22Rv1 (cell line): Measurements from ENCODE around the gene CARNS1.

ENCODE experiments used
- ZFX ChIP-seq: fragments of 450-650 bp; IDR thresholded peaks from 2 replicates; pipeline ENCODE4 v1.6.1; 2017; ENCODE audit warnings: antibody characterized with exemption, borderline replicate concordance
- TF ChIP-seq, protein P1 (sequence below): fragments of 450-650 bp; IDR thresholded peaks from 2 replicates; pipeline ENCODE4 v1.5.1; 2017; ENCODE audit warnings: mild to moderate bottlenecking

DNA sequence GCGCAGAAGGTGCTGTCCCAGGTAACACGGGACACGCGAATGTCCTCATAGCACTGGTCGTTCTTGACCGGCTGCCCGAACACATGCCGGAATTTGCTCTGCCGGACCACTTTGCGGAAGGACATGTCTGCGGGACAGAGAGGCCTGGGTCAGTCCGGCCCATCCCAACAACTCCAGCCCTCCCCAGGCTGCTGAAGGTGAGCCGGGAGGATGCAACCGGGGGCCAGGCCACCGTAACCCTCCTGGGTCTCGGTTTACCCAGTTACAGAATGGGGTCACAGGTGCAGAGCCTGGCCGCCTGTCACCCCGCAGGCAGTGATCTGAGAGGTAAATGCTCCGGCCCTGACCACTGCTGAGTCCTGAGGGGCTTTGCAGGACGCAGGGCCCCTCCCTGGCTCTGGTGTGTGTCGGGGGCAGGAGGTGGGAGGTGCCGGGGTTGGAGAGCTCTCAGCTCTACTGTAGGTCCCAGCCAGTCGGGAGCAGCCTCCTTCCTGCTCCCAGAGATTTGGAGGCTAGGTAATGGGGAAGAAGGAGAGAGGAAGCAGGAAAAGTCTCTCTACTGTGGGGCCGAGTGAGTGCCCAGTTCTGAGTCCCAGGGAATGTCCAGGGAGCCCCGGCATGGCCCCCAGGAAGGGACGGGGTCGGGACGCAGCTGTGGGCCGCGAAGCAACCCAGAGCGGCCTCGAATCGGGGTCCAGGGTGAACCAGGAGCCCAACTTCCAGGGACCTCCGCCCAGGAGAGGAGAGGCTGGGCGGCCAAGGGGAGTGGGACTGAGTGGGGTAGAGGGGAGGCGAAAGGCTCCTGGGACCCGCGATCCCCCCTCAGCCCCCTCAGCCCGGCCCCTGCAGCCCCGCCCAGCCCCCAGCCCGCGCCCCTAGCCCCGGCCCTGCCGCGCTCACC is 27.3 kb downstream of the CARNS1 start:
- TF ChIP-seq, protein P1, sequence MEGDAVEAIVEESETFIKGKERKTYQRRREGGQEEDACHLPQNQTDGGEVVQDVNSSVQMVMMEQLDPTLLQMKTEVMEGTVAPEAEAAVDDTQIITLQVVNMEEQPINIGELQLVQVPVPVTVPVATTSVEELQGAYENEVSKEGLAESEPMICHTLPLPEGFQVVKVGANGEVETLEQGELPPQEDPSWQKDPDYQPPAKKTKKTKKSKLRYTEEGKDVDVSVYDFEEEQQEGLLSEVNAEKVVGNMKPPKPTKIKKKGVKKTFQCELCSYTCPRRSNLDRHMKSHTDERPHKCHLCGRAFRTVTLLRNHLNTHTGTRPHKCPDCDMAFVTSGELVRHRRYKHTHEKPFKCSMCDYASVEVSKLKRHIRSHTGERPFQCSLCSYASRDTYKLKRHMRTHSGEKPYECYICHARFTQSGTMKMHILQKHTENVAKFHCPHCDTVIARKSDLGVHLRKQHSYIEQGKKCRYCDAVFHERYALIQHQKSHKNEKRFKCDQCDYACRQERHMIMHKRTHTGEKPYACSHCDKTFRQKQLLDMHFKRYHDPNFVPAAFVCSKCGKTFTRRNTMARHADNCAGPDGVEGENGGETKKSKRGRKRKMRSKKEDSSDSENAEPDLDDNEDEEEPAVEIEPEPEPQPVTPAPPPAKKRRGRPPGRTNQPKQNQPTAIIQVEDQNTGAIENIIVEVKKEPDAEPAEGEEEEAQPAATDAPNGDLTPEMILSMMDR, result no peak
- TF ChIP-seq ZFX, result no peak
